Activated CD4-positive, alpha-beta T cell treated with anti-CD3 and anti-CD28 coated beads, Interleukin-2, amount 50 U/mL, for 48 hours (primary cell): ENCODE data around the gene SYNJ2.

Source experiments
- DNase-seq, 2 experiments: peaks; one replicate each; pipeline ENCODE4 v3.0.0-alpha.2; 2020

The SYNJ2 gene

GRCh38 chr6:158063736-158064135 lies 82.1 kb downstream of the SYNJ2 start:
- DNase-seq, result no peak

- no peak for DNase-seq
Observed at GRCh38 chr6:158064725-158065251, 83.1 kb downstream of the SYNJ2 start.

- no peak for DNase-seq
Observed at GRCh38 chr6:158066136-158066781, 84.6 kb downstream of the SYNJ2 start.

- DNase-seq, result no peak
Observed at GRCh38 chr6:158067436-158068015, 85.9 kb downstream of the SYNJ2 start.

- DNase-seq, result no peak
Observed at GRCh38 chr6:158068156-158068892, 86.7 kb downstream of the SYNJ2 start.

GRCh38 chr6:158068893-158069799 lies 87.5 kb downstream of the SYNJ2 start:
- DNase-seq, result peak in 1 of 2 experiments; percentile 35

- no peak for DNase-seq
Observed at GRCh38 chr6:158069800-158070195, 88.1 kb downstream of the SYNJ2 start.

- no peak for DNase-seq
Observed at GRCh38 chr6:158070513-158070912, 88.8 kb downstream of the SYNJ2 start.

GRCh38 chr6:158071121-158072082 lies 89.7 kb downstream of the SYNJ2 start:
- no peak for DNase-seq

- DNase-seq, result peak; percentile 76 to 80
Observed at GRCh38 chr6:158072083-158072721, 90.5 kb downstream of the SYNJ2 start.

GRCh38 chr6:158073776-158074175 lies 92.1 kb downstream of the SYNJ2 start:
- no peak for DNase-seq

GRCh38 chr6:158076548-158076947 lies 94.9 kb downstream of the SYNJ2 start:
- no peak for DNase-seq

- no peak for DNase-seq
Observed at GRCh38 chr6:158077676-158078075, 96.0 kb downstream of the SYNJ2 start.

- DNase-seq, result no peak
Observed at GRCh38 chr6:158078320-158078719, 96.7 kb downstream of the SYNJ2 start.

GRCh38 chr6:158080849-158081656 lies 99.4 kb downstream of the SYNJ2 start:
- DNase-seq, result no peak

- DNase-seq, result no peak
Observed at GRCh38 chr6:158081657-158081935, 99.9 kb downstream of the SYNJ2 start.

GRCh38 chr6:158083455-158084325 lies 102.0 kb downstream of the SYNJ2 start:
- no peak for DNase-seq

GRCh38 chr6:158085261-158086053 lies 103.8 kb downstream of the SYNJ2 start:
- DNase-seq, result no peak
